ENCODE results near the gene SNX19. TPM values are rescaled to one million over a fixed set of nuclear protein-coding genes. Genes with fewer than 3 reads are reported as not detected.

The SNX19 gene
- total and polyA plus RNA-seq, 9 donors, result 19.3 to 77.4 (median 45.0) TPM

DNA sequence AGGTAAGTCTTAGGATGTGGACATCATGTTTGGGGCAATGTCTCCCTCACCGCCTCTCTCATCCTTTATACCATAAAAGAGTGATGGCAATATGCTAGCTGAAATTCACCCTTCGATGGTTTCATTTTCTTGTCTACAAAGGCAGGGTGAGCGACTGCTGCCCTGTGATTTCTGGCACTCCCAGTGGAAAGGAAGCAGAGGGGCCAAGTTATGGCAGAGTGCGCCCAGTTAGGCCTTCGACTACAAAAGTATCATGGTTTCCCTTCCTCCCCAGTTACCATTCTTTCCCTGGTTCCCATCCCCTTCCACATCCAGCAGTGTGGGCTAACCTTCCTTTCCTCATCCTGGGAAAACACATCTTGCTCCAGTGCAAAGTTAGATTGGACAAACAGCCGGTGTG, 43.8 kb downstream of the SNX19 start:
- intact Hi-C loops (cut with DNase I), result no loop called here
- Histone ChIP-seq H3K4me1 (ENCODE audit: insufficient read depth) (peaks cover 2% of the 10 kb centered on the region), H3K27me3 (no peaks in the 10 kb centered on the region), H3K4me3 (no peak overlapping the region), H3K9me3 (no peaks in the 10 kb centered on the region), H3K27ac (no peak overlapping the region), H3K36me3 (no peaks in the 10 kb centered on the region)
- DNase-seq, result no peak
- 64 to 83% (median 77%) methylated on average over 6 of the region's 6 CpGs for WGBS, 3 donors
- TF ChIP-seq POLR2A (IDR thresholded peaks at IDR 0.05), result no peak

DNA sequence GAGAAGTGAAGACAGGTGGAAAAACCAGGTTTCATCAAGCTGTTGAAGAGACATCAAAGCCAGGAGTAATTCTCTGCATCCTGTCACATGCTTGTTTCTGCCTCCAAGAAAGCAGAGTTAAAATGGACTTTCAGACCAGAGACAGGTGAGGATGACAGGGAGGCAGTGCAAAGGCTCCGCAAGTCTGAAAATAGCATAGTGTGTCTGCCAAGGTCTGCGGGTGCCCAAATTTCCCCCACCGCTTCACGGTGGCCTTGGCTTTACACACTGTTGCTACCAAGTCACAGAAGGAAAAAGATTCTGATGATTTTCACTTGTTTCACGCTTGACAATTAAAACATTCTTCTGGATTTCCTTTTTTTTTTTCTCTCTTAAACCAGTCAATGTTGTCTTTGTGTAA, 44.2 kb downstream of the SNX19 start:
- Histone ChIP-seq H3K36me3 (no peaks in the 10 kb centered on the region), H3K4me1 (ENCODE audit: insufficient read depth) (peaks cover 2% of the 10 kb centered on the region), H3K27me3 (no peaks in the 10 kb centered on the region), H3K4me3 (no peak overlapping the region), H3K27ac (no peak overlapping the region), H3K9me3 (no peaks in the 10 kb centered on the region)
- TF ChIP-seq, protein P1, sequence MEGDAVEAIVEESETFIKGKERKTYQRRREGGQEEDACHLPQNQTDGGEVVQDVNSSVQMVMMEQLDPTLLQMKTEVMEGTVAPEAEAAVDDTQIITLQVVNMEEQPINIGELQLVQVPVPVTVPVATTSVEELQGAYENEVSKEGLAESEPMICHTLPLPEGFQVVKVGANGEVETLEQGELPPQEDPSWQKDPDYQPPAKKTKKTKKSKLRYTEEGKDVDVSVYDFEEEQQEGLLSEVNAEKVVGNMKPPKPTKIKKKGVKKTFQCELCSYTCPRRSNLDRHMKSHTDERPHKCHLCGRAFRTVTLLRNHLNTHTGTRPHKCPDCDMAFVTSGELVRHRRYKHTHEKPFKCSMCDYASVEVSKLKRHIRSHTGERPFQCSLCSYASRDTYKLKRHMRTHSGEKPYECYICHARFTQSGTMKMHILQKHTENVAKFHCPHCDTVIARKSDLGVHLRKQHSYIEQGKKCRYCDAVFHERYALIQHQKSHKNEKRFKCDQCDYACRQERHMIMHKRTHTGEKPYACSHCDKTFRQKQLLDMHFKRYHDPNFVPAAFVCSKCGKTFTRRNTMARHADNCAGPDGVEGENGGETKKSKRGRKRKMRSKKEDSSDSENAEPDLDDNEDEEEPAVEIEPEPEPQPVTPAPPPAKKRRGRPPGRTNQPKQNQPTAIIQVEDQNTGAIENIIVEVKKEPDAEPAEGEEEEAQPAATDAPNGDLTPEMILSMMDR (IDR thresholded peaks at IDR 0.05), result no peak
- TF ChIP-seq EP300 (IDR thresholded peaks at IDR 0.05), result no peak
- TF ChIP-seq POLR2A (IDR thresholded peaks at IDR 0.05), result no peak
- intact Hi-C loops (cut with DNase I), result no loop called here
- no peak for DNase-seq
- 84 to 85% (median 84%) methylated on average over 5 of the region's 5 CpGs for WGBS, 3 donors

DNA sequence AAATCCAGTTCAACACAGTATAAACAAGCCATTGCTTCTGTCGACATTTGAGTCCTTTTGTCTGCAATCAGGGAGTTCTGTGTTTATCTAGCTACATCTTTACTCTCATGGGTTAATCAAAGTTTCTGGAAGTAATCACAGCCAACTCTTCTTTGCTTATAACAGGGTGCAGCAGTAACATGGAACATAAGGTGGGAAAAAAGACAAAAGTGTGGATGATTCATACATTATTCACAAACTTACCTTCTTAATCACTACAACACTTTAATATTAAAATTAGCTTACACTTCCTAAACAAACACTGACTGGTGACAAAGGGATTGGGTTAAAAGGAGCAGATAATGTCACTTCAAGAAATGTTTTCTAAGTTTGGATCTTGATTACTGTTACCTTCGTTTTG, 44.7 kb downstream of the SNX19 start:
- TF ChIP-seq EP300 (IDR thresholded peaks at IDR 0.05) (no peak), POLR2A (IDR thresholded peaks at IDR 0.05) (no peak)
- TF ChIP-seq, protein P1 (IDR thresholded peaks at IDR 0.05), result no peak
- intact Hi-C loops (cut with DNase I), result no loop called here
- H3K27me3 ChIP-seq, result no peaks in the 10 kb centered on the region
- H3K9me3 ChIP-seq, result no peaks in the 10 kb centered on the region
- no peak for DNase-seq
- H3K27ac ChIP-seq, result no peak overlapping the region
- H3K36me3 ChIP-seq, result no peaks in the 10 kb centered on the region
- H3K4me1 ChIP-seq (ENCODE audit: insufficient read depth), result peaks cover 2% of the 10 kb centered on the region
- no peak overlapping the region for H3K4me3 ChIP-seq
- WGBS, 3 donors, result 72 to 78% (median 75%) methylated on average over 2 of the region's 2 CpGs

DNA sequence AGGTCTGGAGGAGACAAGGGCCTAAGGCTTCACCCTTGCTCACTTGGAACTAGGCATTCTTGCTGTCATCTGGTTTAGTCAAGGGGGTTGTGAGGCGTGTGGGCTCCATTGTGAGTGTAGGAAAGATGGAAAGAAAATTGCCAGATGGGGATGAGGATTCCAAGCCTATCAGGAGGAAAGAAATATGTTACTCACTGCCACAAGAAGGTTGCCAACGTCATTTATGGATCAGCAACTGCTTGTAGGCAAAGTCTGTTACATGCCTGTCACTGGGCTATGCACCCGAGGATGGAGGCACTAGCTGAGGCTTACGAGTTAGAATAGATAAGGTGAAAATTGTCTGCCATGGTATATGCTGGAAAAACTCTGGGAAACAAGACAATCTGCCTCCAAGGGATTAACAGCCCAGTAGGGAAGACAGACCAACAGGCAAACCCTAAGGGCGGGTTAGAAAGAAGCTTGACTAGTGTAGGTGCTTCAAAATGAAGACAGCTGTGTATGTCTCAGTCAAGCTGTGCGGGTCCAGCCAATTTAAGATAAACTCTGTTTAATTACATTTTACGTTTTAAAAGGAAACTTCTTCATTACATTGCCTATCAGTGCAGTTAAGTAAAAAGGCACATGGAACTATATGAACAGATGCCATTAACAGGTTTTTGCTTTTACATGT, 47.4 kb downstream of the SNX19 start:
- TF ChIP-seq, protein P1 (IDR thresholded peaks at IDR 0.05), result no peak
- TF ChIP-seq POLR2A (IDR thresholded peaks at IDR 0.05) (no peak), EP300 (IDR thresholded peaks at IDR 0.05) (no peak)
- Histone ChIP-seq H3K36me3 (no peaks in the 10 kb centered on the region), H3K9me3 (no peaks in the 10 kb centered on the region), H3K4me1 (ENCODE audit: insufficient read depth) (peaks cover 2% of the 10 kb centered on the region), H3K27ac (no peak overlapping the region), H3K27me3 (no peaks in the 10 kb centered on the region), H3K4me3 (no peak overlapping the region)
- DNase-seq, result no peak
- 87 to 92% (median 88%) methylated on average over 7 of the region's 7 CpGs for WGBS, 3 donors
- intact Hi-C loops (cut with DNase I), result no loop called here

DNA sequence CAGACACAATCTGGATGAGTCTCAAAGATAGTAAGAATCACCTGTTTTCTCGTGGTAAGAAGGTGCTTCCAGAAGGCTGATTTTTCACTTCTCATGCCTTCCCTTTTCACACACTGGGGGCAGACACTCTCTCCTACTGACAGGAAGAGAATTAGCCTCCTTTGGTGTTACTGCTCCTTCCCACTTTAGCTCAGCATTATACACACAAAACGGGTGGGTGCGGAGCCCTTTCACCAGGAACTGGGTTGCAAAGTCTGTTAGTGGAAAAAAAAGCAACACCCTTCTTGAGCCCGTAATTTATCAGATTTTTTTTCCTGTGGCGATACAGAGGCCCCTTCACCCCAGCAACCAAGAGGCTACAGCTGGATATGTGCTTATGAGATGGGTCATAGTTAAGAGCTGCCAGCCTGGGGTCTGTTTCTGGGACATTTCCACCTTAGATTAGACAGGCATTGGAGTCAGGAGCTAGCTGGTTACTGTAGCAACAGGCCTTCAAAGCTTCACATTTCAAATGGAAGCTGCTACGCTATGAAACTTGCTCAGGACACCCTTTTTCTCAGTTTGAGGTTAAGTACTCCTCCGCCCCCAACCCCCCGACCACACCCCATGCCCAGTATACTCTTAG, 48.1 kb downstream of the SNX19 start:
- peaks cover 2% of the 10 kb centered on the region for H3K4me1 ChIP-seq (ENCODE audit: insufficient read depth)
- no peaks in the 10 kb centered on the region for H3K27me3 ChIP-seq
- WGBS, 3 donors, result 77 to 84% (median 78%) methylated on average over 8 of the region's 8 CpGs
- no peaks in the 10 kb centered on the region for H3K9me3 ChIP-seq
- H3K36me3 ChIP-seq, result no peaks in the 10 kb centered on the region
- TF ChIP-seq POLR2A (IDR thresholded peaks at IDR 0.05), result no peak
- TF ChIP-seq, protein P1 (IDR thresholded peaks at IDR 0.05), result no peak
- no peak for TF ChIP-seq EP300 (IDR thresholded peaks at IDR 0.05)
- no peak overlapping the region for H3K4me3 ChIP-seq
- intact Hi-C loops (cut with DNase I), result no loop called here
- no peak overlapping the region for H3K27ac ChIP-seq
- no peak for DNase-seq
